SK-MEL-5 (cell line): ENCODE data around the gene FAM53B. TPM values are rescaled to one million over a fixed set of nuclear protein-coding genes. Genes with fewer than 3 reads are reported as not detected.
"Not testable (repeated sequence)": the region's sequence is repeated elsewhere in the genome, so short reads cannot be mapped to it uniquely, and the experiment has no call there.

Source experiments
- DNase-seq: peaks from one replicate; pipeline ENCODE4 v3.0.0-alpha.2; 2016; ENCODE audit warnings: low read depth, low spot score
- in situ Hi-C: cut with HindIII; loops from 2 replicates; pipeline ENCODE4 v1.10.0; 2016; ENCODE audit warnings: low sequenced_read_pairs, high pct_unique_total_duplicates, low pct_unique_long_range_greater_than_20kb
- total RNA-seq: library from RNA; depleted of rRNA; stranded (reverse); fragments of >200 nt; shearing (Covaris generic); gene quantifications from 2 replicates; pipeline ENCODE4 v1.2.3, GENCODE V29; 2014

Gene FAM53B
- total RNA-seq, 1 experiment from 2014 or later, result 68.2 TPM

DNA sequence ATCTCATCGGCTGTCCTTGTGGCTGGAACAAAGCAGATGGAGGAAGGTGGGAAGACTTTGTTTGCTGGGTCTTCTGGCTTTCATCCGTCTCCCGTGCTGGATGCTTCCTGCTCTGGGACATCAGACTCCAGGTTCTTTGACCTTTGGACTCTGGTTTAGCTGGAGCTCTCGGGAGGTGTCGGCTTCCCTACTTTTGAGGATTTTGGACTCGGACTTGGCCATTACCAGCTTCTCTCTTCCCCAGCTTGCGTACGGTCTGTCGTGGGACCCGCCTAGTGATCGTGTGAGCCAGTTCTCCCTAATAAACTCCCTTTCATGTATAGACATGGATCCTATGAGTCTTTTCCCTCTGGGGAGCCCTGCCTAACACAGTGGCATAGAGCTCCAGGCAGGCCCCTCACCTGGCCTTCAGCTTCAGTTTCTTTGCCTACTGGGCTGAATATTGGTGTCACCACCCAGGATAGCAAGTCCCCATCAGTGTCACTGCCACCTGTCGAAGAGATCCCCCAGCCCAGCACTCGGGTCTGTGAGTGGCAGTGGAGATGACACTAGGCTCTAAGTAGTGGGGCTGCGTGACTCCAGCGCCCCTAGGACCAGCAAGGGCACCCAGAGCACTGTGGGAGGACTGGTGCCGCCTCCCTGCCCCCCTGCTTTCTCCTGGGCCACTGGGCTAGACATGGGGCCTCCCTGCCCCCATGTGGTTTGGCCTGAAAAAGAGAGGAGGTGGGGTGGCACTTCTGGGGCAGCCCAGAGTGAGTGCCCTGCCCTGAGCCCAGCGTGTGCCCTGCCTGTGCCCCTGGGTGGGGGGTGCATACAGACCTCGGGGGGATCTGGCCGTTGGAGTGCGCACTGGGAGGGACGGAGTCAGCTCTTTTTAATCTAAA, 147.0 kb downstream of the FAM53B start:
- in situ Hi-C loops, result no loop called here
- DNase-seq, result no peak

- no peak for DNase-seq
- in situ Hi-C loops, result no loop called here
These were observed 147.9 kb downstream of the FAM53B start for GRCh38 chr10:124596116-124596785.

DNA sequence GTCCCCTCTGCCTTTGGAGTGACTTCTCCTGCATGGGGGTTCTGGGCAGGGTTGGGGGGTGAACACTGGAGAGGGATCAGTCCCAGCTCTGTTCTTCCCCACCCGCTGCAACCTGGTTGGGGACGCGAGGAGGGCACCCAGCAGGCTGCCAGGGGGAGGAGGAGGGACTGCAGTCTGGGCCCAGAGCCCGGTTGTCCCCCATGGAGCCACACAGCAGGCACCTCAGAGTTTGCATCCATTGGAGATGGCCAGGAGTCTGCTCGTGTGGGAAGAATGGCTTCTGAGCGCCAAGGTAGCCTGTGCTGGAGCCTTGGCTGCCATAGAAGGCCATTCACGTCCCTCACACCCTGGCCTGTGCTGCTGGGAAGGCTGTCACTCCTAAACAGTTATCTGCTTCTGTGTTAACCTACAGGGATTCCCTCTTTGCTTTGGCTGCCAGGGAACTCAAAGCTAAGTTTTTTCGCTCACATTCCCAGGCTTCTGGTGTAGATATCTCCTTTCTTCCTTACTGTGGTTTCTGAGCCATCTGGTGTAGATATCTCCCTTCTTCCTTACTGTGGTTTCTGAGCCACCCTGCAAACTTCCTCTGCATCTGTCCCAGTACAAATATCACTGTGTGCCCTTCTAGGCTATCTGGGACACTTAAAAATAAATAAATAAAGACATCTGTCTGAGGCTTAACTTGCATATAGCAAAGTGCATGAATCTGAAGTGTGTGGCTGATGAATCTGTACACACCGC, 148.9 kb downstream of the FAM53B start:
- no peak for DNase-seq
- in situ Hi-C loops, result no loop called here

DNA sequence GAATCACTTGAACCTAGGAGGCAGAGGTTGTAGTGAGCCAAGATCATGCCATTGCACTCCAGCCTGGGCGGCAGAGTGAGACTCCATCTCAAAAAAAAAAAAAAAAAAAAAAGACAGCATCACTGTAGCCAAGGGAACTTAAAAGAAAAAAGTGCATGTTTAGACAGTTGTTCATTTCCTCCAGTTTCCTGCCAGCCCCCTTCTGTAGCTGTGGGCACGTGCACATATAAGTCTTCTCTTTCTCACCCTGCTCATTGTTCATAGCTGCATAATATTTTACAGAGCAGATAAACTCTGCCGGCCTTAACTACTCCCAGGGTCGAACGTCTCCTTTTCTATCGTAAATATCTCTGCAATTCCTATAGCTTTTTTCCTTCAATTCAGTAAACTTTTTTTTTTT, 149.9 kb downstream of the FAM53B start:
- in situ Hi-C loops, result no loop called here
- DNase-seq, result no peak

DNA sequence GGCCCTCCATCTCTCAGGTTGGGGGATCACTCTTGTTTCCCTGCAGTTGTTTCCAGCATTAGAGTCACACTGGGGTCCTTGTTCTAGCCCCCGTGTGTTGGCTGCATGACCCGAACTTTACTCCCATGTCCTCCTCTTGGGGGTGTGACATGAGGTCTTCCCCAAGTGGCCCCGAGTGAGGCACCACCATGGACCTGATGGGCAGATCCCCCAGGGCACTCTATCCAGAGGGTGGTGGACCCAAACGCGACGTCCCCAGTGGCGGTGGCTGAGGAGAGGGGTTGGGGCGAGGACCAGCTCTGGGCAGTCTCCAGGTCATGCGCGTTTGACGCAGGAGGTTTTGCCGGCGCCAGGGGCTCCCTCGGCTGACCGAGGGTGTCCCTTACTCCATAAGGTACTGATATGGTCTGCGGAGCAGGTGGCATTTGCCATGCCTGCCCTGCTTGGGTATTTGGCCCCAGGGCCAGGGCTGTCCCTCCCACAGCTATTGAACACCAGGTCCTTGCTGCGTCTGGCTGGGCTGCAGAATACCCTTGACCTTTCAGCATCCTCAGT, 150.7 kb downstream of the FAM53B start:
- no peak for DNase-seq
- in situ Hi-C loops, result no loop called here

GRCh38 chr10:124592736-124593430, 151.3 kb downstream of the FAM53B start:
- in situ Hi-C loops, result no loop called here
- DNase-seq, result no peak

DNA sequence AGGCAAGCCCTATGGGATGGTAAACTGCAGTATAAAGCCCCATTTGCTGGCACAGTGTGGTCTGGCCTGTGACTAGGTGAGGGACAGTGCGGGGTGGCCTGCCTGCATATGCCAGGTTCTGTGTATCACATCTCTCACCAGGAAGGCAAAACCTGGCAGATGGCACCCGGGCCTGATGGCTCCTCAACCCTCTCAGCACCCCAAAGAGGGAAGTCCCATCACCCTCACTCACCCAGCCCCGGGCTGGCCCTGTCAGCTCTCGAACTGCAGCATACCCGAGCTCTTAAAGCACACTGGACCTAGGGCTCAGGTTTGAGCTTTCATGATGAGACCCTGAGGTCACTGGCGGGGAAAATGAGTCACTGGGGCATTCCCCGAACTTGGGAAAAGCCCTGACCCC, 152.1 kb downstream of the FAM53B start:
- in situ Hi-C loops, result no loop called here
- DNase-seq, result no peak

GRCh38 chr10:124591123-124591495, 153.1 kb downstream of the FAM53B start:
- no peak for DNase-seq
- in situ Hi-C loops, result no loop called here

- no peak for DNase-seq
- in situ Hi-C loops, result no loop called here
These were observed 153.7 kb downstream of the FAM53B start for GRCh38 chr10:124590216-124591122.

- in situ Hi-C loops, result no loop called here
- DNase-seq, result no peak
These were observed 154.6 kb downstream of the FAM53B start for GRCh38 chr10:124589491-124590041.

GRCh38 chr10:124588736-124589490, 155.3 kb downstream of the FAM53B start:
- no peak for DNase-seq
- in situ Hi-C loops, result no loop called here

- in situ Hi-C loops, DNase-seq: not testable (repeated sequence)
These were observed 155.8 kb downstream of the FAM53B start for GRCh38 chr10:124588341-124588735.

GRCh38 chr10:124587811-124588211, 156.4 kb downstream of the FAM53B start:
- DNase-seq, result no peak
- in situ Hi-C loops, result no loop called here

DNA sequence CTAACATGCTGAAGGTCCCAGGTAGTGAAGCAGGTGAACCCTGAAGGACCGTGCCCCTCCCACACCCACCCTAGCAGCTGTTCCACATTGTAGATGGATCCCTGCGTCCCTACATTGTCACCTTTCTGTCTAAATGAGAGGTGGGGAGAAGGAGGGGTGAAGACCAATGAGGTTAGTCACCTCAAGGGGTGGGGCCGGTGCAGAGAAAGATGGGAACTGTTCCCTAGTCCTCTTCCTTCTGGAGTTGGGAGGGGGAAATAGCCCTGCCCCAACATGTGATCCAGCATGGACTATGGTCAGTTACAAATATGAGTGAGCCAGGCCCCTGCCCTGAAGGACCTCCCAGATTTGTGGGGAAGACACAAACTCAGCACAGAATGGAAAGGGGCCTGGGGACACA, 158.0 kb downstream of the FAM53B start:
- in situ Hi-C loops, result no loop called here
- DNase-seq, result no peak

DNA sequence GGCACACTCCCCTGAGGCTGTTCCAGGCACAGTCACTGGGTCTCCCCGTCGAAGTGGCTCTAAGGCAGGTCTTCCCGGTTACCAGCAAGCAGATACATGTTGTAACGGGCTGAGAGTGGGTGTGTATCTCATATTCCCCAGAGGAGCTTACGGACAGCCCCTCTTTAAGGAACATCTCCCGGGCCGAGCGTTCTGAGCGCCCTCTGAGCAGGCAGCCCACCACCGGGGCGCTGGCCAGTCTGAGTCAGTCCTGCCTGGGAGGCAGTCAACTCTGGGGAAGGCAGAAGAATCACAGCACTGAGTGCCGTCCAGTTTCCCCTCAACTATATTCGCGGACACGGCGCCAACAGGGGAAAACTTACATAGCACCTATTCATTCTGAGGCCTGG, 165.2 kb downstream of the FAM53B start:
- DNase-seq, result no peak
- in situ Hi-C loops, result no loop called here
